ENCODE data around the gene PITX3.

PITX3 gene

DNA sequence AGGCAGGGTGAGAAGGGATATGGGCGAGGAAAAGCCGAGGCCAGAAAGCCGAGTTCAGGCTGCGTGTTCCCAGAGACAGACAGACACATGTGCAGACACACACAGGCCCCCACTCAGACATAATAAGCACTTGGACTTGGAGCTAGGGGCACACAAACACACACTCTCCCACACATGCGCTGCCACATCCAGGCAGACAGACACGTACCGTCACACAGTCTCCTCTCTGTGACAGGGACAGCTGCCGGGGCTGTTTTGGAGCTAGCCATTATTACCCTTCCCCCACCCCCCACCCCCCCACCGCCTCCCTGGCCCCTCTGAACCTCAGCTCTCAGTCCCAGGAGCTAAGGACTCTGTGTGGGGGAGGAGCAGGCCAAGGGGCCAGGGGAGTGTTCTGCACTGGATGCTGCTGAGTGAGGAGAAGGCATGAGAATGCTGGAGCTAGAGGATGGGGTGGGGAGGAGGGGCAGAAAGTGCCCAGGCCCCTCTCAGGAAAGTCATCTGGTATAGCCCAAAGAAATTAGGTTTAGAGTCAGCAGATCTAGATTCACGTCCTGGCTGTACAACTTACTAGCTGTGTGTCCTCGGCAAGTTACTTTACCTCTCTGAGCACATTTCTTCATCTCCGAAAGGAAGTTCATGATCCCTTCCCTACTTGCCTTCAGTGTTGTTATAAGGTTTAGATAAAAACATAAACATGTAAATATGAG lies 6.3 kb downstream of the PITX3 start:
- H3K36me3 ChIP-seq: no peaks in the 10 kb centered on the region
- H3K27me3 ChIP-seq: peaks cover 3 to 54% of the 10 kb centered on the region in 2 donors
- H3K4me1 ChIP-seq: peaks cover 0 to 19% (median 18%) of the 10 kb centered on the region in 4 donors
- intact Hi-C loops (cut with DNase I; ENCODE audit: low total_unique reads): no loop called here
- H3K27ac ChIP-seq: no peak overlapping the region
- DNase-seq: no peak
- TF ChIP-seq CTCF (IDR thresholded peaks at IDR 0.05): no peak
- no peak overlapping the region for H3K4me3 ChIP-seq
- H3K9me3 ChIP-seq: no peaks in the 10 kb centered on the region

DNA sequence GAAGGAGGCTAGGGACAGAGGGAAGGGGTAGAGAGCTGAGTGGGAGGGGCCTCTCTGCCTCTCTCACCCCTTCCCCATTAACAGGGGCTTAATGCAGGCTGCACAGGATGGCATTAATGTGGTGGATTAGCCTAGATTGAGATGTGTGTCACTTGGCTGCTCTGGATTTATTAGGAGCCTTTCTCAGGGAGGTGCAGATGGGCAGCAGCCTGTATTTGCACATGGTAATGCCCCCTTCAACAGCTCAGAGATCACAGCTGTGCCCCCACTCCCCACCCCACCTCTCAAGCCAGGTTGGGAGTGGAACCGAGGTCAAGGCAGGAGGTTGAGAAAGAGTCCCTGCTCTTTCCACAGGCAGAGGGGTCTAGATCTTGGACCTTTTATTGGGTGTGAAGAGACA lies 7.3 kb downstream of the PITX3 start:
- no peak for DNase-seq
- no peak for TF ChIP-seq CTCF (IDR thresholded peaks at IDR 0.05)
- Histone ChIP-seq H3K4me3 (no peak overlapping the region), H3K27me3 (peaks cover 3 to 60% of the 10 kb centered on the region in 2 donors), H3K27ac (no peak overlapping the region), H3K36me3 (no peaks in the 10 kb centered on the region), H3K4me1 (peaks cover 0 to 22% (median 20%) of the 10 kb centered on the region in 4 donors), H3K9me3 (no peaks in the 10 kb centered on the region)
- intact Hi-C loops (cut with DNase I; ENCODE audit: low total_unique reads): no loop called here

- DNase-seq: no peak
- Histone ChIP-seq H3K9me3 (no peaks in the 10 kb centered on the region), H3K27me3 (peaks cover 3 to 73% of the 10 kb centered on the region in 2 donors), H3K36me3 (no peaks in the 10 kb centered on the region), H3K4me1 (peaks cover 0 to 24% (median 23%) of the 10 kb centered on the region in 4 donors), H3K4me3 (peak overlapping the region; percentile 30 to 48), H3K27ac (no peak overlapping the region)
- intact Hi-C loops (cut with DNase I; ENCODE audit: low total_unique reads): no loop called here
- peak; percentile 35 to 36 for TF ChIP-seq CTCF (IDR thresholded peaks at IDR 0.05)
Observed at GRCh38 chr10:102231357-102232318, 9.7 kb downstream of the PITX3 start.

- no peak for TF ChIP-seq CTCF (IDR thresholded peaks at IDR 0.05)
- Histone ChIP-seq H3K4me1 (peaks cover 0 to 31% (median 30%) of the 10 kb centered on the region in 4 donors), H3K9me3 (no peaks in the 10 kb centered on the region), H3K36me3 (no peaks in the 10 kb centered on the region), H3K4me3 (peak overlapping the region; percentile 30 to 48), H3K27ac (no peak overlapping the region), H3K27me3 (peaks cover 3 to 70% of the 10 kb centered on the region in 2 donors)
- intact Hi-C loops (cut with DNase I; ENCODE audit: low total_unique reads): no loop called here
- DNase-seq: no peak
Observed at GRCh38 chr10:102230861-102231356, 10.4 kb downstream of the PITX3 start.

DNA sequence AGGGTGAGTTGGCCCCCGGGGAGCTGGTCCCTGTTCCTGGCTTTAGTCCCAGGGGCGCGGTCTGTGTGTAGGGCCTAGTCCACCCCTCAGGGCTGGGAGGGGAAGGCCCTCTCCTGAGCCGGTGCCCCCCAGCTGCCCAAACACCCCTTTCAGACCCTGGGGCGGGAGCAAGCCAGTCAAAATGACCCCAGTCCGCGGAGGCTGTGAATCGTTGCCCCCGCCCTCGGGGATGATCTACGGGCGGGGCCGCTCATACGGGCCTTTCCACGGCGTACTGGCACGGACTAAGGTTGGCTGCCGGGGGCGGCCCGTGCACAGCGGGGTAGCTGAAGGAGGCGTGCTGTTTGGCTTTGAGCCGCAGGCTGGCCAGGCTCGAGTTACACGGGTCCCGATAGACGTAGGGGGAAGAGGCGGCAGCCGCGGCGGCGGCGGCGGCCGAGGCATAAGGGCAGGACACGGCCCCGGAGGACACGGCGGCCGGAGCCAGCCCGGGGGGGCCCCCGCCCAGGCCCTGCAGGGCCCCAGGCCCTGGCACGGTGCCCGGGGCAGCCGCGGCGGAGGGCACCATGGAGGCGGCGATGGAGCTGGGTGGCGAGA lies 10.9 kb downstream of the PITX3 start:
- TF ChIP-seq CTCF (IDR thresholded peaks at IDR 0.05): no peak
- Histone ChIP-seq H3K4me3 (peak overlapping the region; percentile 30 to 48), H3K27ac (no peak overlapping the region), H3K36me3 (no peaks in the 10 kb centered on the region), H3K9me3 (no peaks in the 10 kb centered on the region), H3K27me3 (peaks cover 3 to 70% of the 10 kb centered on the region in 2 donors), H3K4me1 (peaks cover 0 to 37% (median 35%) of the 10 kb centered on the region in 4 donors)
- intact Hi-C loops (cut with DNase I; ENCODE audit: low total_unique reads): no loop called here
- DNase-seq: no peak
